ENCODE measurements around the gene ADRM1. TPM values are rescaled to one million over a fixed set of nuclear protein-coding genes. Genes with fewer than 3 reads are reported as not detected.

Gene ADRM1
- total and polyA plus RNA-seq, 2 experiments from 2014 or later, result 206 to 243 TPM

GRCh38 chr20:62276439-62276838 is 26.4 kb upstream of the ADRM1 start:
- no peak for ATAC-seq
- Histone ChIP-seq H3K9me2 (ENCODE audit: insufficient read depth) (no peaks in the 10 kb centered on the region), H2AFZ (no peak overlapping the region), H4K20me1 (replicated peaks; ENCODE audit: insufficient read depth) (no peaks in the 10 kb centered on the region; the same call in 1 of the 2 replicates), H3K4me2 (no peak overlapping the region), H3K79me2 (replicated peaks; ENCODE audit: insufficient read depth) (no peaks in the 10 kb centered on the region), H3K27me3 (ENCODE audit: insufficient read depth) (no peaks in the 10 kb centered on the region), H3F3A (replicated peaks; ENCODE audit: low read depth) (no peaks in the 10 kb centered on the region), H3K4me1 (ENCODE audit: insufficient read depth) (no peaks in the 10 kb centered on the region), H3K4me3 (no peak overlapping the region), H3K36me3 (ENCODE audit: insufficient read depth) (0 out of 2 replicates have a peak, but pooled peaks cover 4% of the 10 kb centered on the region), H3K27ac (ENCODE audit: low read depth) (no peak overlapping the region)
- Mint-ChIP-seq H3K36me3 (ENCODE audit: low read depth) (peaks cover 37% of the 10 kb centered on the region), H3K27ac (no peak overlapping the region), H3K9me3 (no peaks in the 10 kb centered on the region), H3K27me3 (ENCODE audit: insufficient read depth, low read depth, poor library complexity) (no peaks in the 10 kb centered on the region), H3K4me1 (no peaks in the 10 kb centered on the region), H3K4me3 (no peak overlapping the region)
- TF ChIP-seq ZNF462 (CRISPR knock-in tag; IDR thresholded peaks at IDR 0.05) (no peak), CREB1 (CRISPR knock-in tag; IDR thresholded peaks at IDR 0.05; ENCODE audit: low read depth) (no peak), NANOG (IDR thresholded peaks at IDR 0.05; ENCODE audit: borderline replicate concordance) (no peak), REST (IDR thresholded peaks at IDR 0.05; ENCODE audit: unreplicated experiment) (no peak), EZH2 (IDR thresholded peaks at IDR 0.05; ENCODE audit: low read depth, unreplicated experiment) (no peak), ZNF114 (CRISPR knock-in tag; IDR thresholded peaks at IDR 0.05) (no peak), ZNF331 (CRISPR knock-in tag; IDR thresholded peaks at IDR 0.05; ENCODE audit: low read depth) (no peak), STAT1 (IDR thresholded peaks at IDR 0.05; ENCODE audit: unreplicated experiment) (no peak), EZH2phosphoT487 (IDR thresholded peaks at IDR 0.05; ENCODE audit: unreplicated experiment) (no peak), POLR2AphosphoS5 (IDR thresholded peaks at IDR 0.05; ENCODE audit: low read depth) (no peak), JUNB (IDR thresholded peaks at IDR 0.05; ENCODE audit: unreplicated experiment) (no peak), ETS1 (IDR thresholded peaks at IDR 0.05) (no peak), CTCF (conservative IDR thresholded peaks at IDR 0.05; ENCODE audit: low read depth in 2 of 2) (no peak)
- no peak for DNase-seq (ENCODE audit: low spot score)

Measured in GM23338 (cell line).